Fibroblast of peridontal ligament (primary cell): ENCODE results near the gene COL6A3.
"Not testable (repeated sequence)": the region's sequence is repeated elsewhere in the genome, so short reads cannot be mapped to it uniquely, and the experiment has no call there.

ENCODE experiments used
- DNase-seq: peaks from one replicate; pipeline ENCODE4 v3.0.0-alpha.2; 2010; ENCODE audit errors: extremely low read depth

COL6A3 gene

GRCh38 chr2:237319086-237319820 lies 94.7 kb downstream of the COL6A3 start:
- DNase-seq = no peak

- no peak for DNase-seq
Measured at GRCh38 chr2:237316339-237316738, 97.6 kb downstream of the COL6A3 start.

- DNase-seq = peak; percentile 67
Measured at GRCh38 chr2:237315829-237316225, 98.1 kb downstream of the COL6A3 start.

GRCh38 chr2:237315170-237315828 lies 98.7 kb downstream of the COL6A3 start:
- peak; percentile 98 for DNase-seq

GRCh38 chr2:237314681-237315080 lies 99.3 kb downstream of the COL6A3 start:
- DNase-seq = no peak

- no peak for DNase-seq
Measured at GRCh38 chr2:237314198-237314597, 99.8 kb downstream of the COL6A3 start.

- peak; percentile 68 for DNase-seq
Measured at GRCh38 chr2:237312021-237312755, 101.8 kb downstream of the COL6A3 start.

- DNase-seq = no peak
Measured at GRCh38 chr2:237310515-237311114, 103.3 kb downstream of the COL6A3 start.

- DNase-seq = peak; percentile 58
Measured at GRCh38 chr2:237309416-237309815, 104.5 kb downstream of the COL6A3 start.

- peak; percentile 72 for DNase-seq
Measured at GRCh38 chr2:237309011-237309410, 105.0 kb downstream of the COL6A3 start.

- DNase-seq = no peak
Measured at GRCh38 chr2:237307474-237307873, 106.5 kb downstream of the COL6A3 start.

- no peak for DNase-seq
Measured at GRCh38 chr2:237306787-237307170, 107.2 kb downstream of the COL6A3 start.

GRCh38 chr2:237306083-237306786 lies 107.7 kb downstream of the COL6A3 start:
- DNase-seq = peak; percentile 79

GRCh38 chr2:237305579-237305978 lies 108.4 kb downstream of the COL6A3 start:
- DNase-seq = no peak

GRCh38 chr2:237304763-237305514 lies 109.0 kb downstream of the COL6A3 start:
- peak; percentile 88 for DNase-seq

GRCh38 chr2:237303244-237303643 lies 110.7 kb downstream of the COL6A3 start:
- not testable (repeated sequence) for DNase-seq

GRCh38 chr2:237301595-237301994 lies 112.4 kb downstream of the COL6A3 start:
- no peak for DNase-seq

GRCh38 chr2:237300739-237301138 lies 113.2 kb downstream of the COL6A3 start:
- no peak for DNase-seq

- peak; percentile 99 for DNase-seq
Measured at GRCh38 chr2:237299906-237300305, 114.1 kb downstream of the COL6A3 start.

- DNase-seq = peak; percentile 59
Measured at GRCh38 chr2:237298151-237299118, 115.5 kb downstream of the COL6A3 start.
